G401 (cell line): ENCODE data around the gene MIXL1. TPM values are rescaled to one million over a fixed set of nuclear protein-coding genes. Genes with fewer than 3 reads are reported as not detected.
"Not testable (repeated sequence)": the region's sequence is repeated elsewhere in the genome, so short reads cannot be mapped to it uniquely, and the experiment has no call there.

Experiments used
- DNase-seq: peaks from one replicate; pipeline ENCODE4 v3.0.0-alpha.2; 2015; ENCODE audit warnings: low spot score
- in situ Hi-C: cut with HindIII; loops from 2 replicates; pipeline ENCODE4 v1.10.0; 2016; ENCODE audit warnings: low sequenced_read_pairs, mixed read lengths
- total RNA-seq: library from RNA; depleted of rRNA; stranded (reverse); fragments of >200 nt; shearing (Covaris generic); gene quantifications from 2 replicates; pipeline ENCODE4 v1.2.3, GENCODE V29; 2014; rRNA removed

Gene MIXL1
- total RNA-seq, 1 experiment from 2014 or later = not detected

GRCh38 chr1:226268421-226269124 is 45.1 kb downstream of the MIXL1 start:
- in situ Hi-C loops = no loop called here
- DNase-seq = no peak

- DNase-seq = peak; percentile 7
- in situ Hi-C loops = not testable (repeated sequence)
Observed at GRCh38 chr1:226272233-226272902, 48.9 kb downstream of the MIXL1 start.

- DNase-seq = no peak
- in situ Hi-C loops = no loop called here
Observed at GRCh38 chr1:226274138-226274537, 50.7 kb downstream of the MIXL1 start.

GRCh38 chr1:226276077-226276682 is 52.7 kb downstream of the MIXL1 start:
- in situ Hi-C loops = no loop called here
- no peak for DNase-seq

Other genes starting within 250 kb of the MIXL1 start
- 13.5 and 22.1 TPM in 2 replicates for gene SDE2, start 224.3 kb upstream of the MIXL1 start, total RNA-seq
- 250 and 310 TPM in 2 replicates for gene H3-3A, start 160.9 kb upstream of the MIXL1 start, total RNA-seq
- 19.4 and 21.3 TPM in 2 replicates for gene ACBD3, start 36.9 kb upstream of the MIXL1 start, total RNA-seq
- gene LIN9, start 85.5 kb downstream of the MIXL1 start, total RNA-seq = 8.6 and 14.8 TPM in 2 replicates
- gene PARP1, start 184.4 kb downstream of the MIXL1 start, total RNA-seq = 156 and 218 TPM in 2 replicates